Kidney glomerular epithelial cell (primary cell): ENCODE results near the gene RNASE4.
A peak's percentile ranks its signal among the peaks of the same experiment; 100 is the strongest.
"Not testable (repeated sequence)": the region's sequence is repeated elsewhere in the genome, so short reads cannot be mapped to it uniquely, and the experiment has no call there.

Source experiments
- DNase-seq: peaks from one replicate; lab custom pipeline; 2025; lab: John Stamatoyannopoulos, UW

The RNASE4 gene, protein sequence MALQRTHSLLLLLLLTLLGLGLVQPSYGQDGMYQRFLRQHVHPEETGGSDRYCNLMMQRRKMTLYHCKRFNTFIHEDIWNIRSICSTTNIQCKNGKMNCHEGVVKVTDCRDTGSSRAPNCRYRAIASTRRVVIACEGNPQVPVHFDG

DNA sequence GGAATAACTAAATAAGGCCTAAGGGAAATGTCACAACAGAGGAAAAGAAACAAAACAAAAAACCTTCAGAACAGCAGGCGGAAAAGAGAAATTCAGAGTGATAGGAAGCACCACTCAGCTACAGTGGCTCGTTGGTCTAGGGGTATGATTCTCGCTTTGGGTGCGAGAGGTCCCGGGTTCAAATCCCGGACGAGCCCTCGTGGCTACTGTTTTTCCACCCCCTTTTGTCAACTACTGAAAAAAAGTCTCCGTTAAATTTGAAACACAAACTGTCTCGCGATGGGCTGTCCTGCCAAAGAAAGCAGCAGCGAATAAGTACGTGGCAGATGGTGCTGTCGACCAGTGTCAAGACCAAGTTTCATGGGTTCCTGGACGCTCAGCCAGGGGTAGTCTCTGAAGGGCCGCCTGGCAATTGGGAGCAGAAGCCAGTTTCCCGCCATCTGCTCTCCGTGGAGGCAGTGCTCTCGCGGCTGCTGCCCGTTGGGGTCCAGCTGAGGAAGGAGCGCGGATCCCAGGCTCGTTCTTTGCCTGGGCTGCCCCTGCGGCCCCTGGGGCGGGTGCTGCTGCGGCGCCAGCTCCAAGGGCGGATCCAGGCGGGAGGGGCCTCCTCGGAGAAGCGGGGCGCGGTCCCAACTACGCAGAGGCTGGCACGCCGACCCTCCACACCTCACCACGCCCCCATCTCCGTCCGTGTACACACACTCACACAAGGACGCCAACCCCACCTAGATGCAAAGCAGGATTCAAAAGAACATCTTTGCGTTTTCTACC lies at the start of gene RNASE4:
RNASE4 (plus strand) TSS at position 670 of the 771 bp plus-strand sequence. CDS start 14,812 bp downstream, outside the sequence.
- DNase-seq = peak; percentile 77

DNA sequence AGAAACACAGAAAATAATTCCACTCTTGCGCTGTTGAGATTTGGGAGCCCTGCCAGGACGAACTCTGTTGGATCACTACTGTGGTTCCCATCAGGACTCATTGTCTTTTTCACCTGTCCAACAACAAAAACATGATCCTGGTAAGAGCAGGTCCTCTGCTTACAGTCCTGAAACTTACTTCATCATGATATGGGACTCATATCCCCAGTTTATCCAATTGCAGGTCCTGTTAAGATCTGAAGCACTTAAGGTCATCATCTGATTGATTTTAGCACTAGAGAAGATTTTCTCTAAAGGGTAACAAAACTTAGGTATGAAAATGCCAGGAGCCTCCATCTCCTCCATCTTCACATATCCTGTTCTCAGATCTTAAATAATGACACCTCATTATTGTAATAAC lies 42.8 kb upstream of the RNASE4 start, which contains the start of gene OR6S1:
OR6S1 (minus strand) TSS at position 101 of the 400 bp plus-strand sequence; CDS start at position 101, 0 bp downstream.
- no peak for DNase-seq

DNA sequence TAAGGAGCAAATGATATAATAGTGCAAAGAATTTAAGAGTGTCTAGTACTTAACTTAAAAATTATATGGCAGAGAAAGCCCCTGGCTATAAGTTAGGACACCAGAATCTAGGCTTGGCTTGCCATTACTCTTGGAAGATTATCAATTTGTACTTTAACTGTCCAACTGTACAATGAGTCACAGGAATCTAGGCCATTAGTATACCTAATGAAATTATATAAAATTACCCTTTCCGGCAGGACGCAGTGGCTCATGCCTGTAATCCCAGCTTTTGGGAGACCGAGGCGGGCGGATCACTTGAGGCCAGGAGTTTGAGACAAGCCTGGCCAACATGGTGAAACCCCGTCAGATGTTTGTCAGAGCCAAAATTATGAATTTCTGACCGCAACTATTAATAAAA lies 42.2 kb upstream of the RNASE4 start:
- DNase-seq = no peak

DNA sequence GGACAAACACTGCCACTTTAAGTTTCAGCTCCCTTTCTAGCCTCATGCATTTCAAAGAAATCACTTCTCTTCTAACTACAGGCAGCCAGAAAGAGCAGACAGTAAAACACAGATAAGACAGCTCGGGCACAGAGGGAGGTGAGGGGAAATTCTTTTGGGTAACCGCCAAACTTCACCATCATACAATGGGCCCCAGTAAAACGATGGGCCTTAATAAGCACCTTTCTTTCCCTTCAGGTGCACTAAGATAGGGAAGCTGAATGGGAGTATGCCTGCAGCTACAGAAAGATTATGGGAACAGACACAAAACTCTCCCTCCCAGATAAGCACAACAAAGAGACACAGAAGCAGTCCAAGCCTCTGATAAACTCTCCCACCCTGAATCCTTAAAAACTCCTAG lies 41.6 kb upstream of the RNASE4 start:
- DNase-seq = not testable (repeated sequence)

DNA sequence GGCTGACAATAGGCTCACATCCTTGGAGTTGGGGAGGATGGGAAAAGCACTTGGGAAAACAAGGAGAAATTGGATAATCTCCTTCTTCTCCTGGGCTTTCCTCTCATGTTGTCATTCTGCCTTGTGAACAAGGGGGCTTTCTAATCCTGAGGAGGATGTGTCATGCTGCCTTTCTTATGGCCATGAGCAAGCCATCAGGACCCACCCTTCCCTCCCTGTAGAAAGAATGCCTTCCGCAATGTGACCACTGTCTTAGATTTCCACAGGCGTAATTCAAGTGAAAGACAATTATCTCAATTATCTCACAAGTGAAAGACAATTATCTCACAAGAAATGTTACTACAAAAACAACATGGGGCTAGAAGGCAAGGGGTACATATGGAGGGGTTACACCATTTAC lies 39.8 kb upstream of the RNASE4 start:
- no peak for DNase-seq

DNA sequence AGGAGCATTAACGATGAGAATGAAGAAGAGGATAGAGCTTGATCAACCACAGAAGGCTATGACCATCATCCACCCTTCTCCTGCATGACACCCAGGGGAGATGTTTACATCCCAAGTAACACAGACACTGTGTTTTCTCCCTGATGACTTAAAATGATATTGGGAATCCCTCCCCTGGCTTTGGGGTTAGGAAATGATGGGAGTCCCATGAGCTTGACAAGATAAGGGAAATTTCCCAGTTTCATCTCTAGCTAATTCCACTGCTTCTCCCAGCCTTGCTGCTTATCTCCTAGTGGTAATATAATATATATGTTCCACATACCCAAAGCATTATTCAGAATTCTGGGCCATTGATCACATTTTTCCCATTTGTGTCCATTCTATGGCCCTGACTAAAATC lies 38.9 kb upstream of the RNASE4 start:
- DNase-seq = no peak

DNA sequence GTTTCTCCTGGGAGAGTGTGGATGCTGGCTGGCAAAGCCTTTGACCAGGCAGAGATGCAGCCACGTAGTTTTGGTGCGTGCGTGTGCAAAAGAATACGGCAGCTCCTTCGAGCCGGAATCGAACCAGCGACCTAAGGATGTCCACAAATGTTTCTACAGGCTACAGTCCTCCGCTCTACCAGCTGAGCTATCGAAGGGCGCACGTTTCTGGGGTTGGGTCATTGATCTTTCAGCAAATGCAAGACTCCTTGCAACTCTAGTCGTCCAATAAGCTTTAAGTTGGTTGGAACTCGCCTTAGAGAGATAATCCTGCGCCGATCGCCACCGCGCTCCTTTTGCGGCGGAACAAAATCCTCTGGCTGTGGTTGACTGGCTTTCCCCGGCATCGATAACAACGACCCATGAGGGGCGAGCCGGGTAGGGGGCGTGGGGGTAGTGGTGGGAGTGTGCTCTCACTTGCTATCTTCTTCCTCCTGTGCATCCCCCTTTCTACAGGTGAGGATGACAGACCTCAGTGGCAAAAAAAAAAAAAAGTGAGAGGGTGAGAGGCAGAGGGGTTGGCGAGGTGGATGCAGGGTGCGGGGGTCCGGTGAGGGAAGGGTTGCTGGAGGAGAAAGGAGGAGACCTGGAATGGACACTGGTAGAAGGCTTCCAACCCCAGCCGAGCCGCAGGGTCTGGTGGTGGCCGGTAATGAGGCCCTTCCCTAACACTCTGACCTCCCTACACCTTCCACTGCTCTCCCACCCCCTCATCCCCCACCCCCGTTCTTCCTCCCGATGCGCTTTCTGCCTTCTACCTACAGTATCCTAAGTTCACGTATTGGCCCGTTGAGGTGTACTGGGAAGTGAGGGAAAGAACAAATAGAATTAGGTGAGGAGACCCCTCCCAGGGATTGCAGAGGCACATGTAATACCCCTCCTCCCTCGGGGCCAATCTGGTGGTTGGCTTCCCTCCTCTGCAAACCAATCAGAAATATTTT lies 31.1 kb upstream of the RNASE4 start:
- peak; percentile 58 for DNase-seq

DNA sequence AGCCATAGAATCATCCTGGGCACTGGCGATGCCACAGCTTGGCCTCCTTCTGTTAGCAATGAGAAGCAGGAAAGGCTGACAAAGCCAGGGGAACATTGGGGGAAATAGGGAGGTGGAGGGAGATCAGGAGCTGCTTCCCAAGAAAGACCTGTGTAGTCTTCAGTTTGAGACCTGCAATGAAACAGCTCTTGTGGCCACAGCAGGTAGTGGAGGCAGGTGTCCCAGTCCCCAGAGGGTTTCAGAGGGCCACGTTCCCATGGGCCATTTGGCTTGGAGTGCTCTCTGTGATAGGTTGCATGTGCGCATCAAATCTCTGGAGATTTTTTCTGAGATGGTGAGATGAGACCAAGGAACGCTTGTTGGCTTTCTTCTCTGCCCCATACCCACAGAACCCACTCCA lies 28.5 kb upstream of the RNASE4 start:
- DNase-seq = no peak

DNA sequence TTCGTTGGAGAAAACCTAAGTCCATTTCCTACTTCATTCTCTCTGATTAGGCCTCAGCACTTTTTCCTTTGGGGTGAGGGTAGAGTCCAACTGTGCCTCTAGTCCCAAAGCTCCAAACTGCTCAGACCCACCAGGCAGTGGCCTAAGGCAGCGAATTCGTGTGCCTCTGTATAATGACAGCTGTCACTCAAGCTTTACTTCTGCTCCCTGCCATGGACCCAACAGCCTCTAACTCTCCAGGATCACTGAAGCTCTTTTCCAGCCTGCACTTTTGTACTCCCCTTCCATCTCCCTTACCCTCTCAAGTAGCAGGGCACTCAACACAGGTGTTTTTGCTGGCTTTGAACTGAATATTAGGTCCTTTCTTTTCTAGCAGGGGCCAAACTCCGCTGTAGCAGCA lies 28.1 kb upstream of the RNASE4 start:
- no peak for DNase-seq

DNA sequence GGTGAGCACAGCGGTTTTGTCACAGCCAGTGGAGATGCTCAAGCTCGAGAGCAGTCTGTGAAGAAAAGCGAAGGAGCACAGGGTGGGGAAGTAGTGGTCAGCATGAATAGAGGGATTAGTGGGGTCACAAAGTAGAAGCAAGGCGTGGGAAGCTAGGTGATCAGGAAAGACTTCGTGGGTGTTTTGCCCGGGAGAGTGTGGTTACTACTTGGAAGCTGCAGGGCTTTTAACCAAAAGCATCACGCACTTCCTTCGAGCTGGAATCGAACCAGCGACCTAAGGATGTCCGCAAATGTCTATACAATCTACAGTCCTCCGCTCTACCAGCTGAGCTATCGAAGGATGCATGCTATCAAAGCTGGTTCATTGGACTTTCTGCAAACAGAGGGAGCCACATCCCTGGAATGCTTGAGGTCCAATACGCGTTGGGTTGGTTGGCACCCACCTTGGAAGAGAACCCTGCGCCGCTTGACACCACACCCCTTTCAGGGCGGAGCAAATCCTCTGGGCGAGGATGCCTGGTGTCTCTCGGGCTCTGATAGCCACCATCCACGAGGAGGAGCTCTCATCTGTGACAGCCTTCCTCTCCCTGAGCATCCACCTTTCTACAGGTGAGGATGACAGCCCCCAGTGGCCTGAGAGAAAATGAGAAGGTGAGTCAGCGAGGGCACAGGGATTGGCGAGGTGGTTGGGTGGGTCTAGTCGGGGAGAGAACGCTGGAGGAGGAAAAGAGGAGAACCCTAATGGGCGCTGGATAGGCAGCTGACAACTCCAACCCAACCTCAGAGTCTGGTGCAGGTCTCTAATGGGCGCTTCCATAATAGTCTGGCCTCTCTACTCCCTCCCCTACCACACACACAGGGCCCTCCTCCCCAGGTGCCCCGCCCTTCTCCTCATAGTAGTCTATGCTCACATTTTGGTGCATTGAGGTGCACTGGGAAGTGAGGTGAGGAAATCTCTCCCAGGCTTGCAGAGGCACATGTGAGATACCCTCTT lies 26.8 kb upstream of the RNASE4 start:
- no peak for DNase-seq

DNA sequence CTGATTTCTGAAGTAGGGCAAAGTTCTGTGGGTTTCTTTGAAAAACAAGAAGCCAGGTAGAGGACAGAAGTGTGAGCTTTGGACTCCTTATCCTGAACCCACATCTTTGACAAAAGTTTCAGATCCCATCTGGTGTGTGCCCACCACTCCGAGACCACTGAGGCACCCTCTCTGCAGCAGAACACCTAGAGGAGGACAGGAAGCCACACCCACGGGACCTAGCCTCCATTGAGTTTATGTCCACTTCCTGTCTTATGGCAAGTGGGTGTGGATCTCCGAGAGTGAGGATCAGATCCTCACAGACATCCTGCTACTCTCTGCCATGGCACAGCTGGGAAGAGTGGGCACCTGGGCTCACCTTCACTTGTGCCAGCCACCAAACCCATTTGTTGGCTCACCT lies 26.1 kb upstream of the RNASE4 start:
- no peak for DNase-seq

DNA sequence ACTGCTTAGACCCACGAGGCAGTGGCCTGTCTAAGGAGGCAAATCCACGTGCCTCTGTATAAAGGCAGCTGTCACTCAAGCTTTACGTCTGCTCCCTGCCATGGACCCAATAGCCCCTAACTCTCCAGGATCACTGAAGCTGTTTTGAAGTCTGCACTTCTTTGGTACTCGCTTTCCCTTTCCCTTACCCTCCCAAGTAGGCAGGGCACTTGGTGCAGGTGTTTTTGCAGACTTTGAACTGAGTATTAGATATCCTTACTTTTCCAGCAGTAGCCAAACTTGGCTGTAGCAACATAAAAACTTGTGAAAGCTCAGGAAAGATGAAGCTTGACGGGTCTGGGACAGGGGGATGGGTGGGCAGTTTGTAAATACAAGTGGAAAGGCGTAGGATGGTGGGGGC lies 25.0 kb upstream of the RNASE4 start:
- no peak for DNase-seq

DNA sequence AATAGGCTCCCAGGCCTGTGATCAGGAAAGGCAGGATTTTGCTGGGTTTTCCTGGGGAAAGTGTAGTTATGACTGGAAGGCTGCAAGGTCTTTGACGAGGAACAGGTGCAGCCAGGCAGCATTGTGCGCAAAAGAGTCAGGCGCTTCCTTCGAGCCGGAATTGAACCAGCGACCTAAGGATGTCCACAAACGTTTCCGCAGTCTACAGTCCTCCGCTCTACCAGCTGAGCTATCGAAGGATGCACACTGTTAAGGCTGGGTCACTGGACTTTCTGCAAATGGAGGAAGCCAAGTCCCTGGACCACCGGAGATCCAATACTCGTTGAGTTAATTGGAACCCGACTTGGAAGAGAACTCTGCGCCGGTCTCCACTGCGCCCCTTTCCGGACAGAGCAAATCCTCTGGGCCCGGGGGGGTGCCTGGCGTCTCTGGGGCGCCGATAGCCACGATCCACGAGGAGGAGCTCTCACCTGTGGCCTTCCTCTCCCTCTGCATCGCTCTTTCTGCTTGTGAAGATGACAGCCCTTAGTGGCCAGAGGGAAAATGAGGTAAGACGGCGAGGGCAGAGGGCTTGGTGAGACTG lies 24.5 kb upstream of the RNASE4 start:
- DNase-seq = no peak

DNA sequence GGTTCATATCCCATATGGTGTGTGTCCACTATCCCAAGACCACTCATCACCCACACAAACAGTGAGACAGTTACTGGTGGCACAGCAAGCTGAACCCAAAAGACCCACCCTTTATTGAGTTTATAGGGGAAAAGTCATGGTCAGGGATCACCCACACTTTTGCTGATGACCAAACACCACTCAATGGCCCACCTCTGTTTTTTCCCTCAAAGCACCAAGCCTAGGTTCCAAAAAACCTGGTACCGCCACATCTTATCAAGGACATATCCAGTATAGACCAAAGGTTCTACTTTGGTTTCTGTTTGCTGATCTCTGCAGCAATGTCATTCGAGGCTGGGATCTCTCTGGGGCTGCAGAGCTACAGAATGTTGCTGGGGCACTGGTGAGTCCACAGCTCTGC lies 23.2 kb upstream of the RNASE4 start:
- DNase-seq = no peak

DNA sequence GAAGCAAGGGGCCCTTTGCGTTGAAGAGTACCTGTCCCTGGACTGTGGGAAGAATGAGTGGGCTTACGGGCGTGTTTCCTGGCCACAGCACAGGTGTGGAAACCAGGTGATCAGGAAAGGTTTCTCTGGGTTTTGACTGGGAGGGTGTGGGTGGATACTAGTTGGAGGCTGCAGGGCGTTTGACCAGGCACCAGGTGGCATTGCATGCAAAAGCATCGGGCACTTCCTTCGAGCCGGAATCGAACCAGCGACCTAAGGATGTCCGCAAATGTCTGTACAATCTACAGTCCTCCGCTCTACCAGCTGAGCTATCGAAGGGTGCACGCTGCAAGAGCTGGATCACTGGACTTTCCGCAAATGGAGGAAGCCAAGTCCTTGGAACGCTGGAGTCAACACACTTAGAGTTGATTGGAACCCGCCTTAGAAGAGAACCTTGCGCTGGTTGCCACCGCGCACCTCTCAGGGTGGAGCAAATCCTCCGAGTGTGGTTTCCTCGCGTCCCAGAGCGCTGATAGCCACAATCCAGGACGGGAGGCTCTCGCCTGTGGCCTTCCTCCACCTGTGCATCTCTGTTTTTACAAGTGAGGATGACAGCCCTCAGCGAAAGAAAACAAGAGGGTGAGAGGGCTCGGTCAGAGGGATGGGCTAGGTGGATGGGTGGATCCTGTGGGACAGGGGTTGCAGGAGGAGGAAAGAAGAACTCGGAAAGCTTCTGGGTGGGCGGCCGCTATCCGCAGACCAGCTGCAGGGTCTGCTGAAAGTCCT lies 21.2 kb upstream of the RNASE4 start:
- peak; percentile 83 for DNase-seq

DNA sequence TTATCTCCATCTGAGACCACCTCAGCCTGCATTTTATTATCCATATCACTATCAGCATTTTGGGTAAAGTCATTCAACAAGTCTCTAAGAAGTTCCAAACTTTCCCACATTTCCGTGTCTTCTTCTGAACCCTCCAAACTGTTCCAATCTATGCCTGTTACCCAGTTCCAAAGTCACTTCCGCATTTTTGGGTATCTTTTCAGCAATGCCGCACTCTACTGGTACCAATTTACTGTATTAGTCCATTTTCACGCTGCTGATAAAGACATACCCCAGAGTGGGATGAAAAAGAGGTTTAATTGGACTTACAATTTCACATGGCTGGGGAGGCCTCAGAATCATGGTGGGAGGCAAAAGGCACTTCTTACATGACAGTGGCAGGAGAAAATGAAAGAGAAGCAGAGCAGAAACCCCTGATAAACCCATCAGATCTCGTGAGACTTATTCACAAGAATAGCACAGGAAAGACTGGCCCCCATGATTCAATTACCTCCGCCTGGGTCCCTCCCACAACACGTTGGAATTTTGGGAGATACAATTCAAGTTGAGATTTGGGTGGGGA lies 17.9 kb upstream of the RNASE4 start:
- DNase-seq = not testable (repeated sequence)

DNA sequence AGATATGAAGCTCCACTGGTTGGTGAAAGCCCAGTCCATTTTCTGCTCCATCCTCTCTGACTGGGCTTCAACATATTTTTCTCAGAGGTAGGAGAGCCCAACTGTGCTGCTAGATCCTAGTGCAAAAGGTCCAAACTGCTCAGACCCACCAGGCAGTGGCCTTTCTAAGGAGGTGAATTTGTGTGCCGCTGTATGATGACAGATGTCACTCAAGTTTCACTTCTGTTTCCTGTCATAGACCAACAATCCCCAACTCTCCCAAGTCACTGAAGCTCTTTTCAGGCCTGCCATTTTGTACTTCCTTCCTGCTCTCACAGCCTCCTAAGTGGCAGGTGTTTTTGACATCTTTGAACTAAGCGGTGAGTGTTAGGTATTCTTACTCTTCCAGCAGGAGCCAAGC lies 16.4 kb upstream of the RNASE4 start:
- no peak for DNase-seq

DNA sequence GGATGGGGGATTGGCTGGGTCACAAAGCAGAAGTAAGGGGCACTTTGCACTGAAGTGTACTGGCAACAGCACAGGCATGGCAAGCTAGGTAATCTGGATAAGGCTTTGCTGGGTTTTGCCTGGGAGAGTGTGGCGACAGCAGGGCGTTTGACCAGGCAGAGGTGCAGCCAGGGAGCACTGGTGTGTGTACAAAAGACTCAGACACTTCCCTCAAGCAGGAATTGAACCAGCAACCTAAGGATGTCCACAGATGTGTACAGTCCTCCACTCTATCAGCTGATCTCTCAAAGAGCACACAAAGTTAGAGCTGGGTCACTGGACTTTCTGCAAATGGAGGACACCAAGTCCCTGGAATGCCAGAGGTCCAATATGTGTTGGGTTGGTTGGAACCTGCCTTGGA lies 15.4 kb upstream of the RNASE4 start:
- DNase-seq = no peak

DNA sequence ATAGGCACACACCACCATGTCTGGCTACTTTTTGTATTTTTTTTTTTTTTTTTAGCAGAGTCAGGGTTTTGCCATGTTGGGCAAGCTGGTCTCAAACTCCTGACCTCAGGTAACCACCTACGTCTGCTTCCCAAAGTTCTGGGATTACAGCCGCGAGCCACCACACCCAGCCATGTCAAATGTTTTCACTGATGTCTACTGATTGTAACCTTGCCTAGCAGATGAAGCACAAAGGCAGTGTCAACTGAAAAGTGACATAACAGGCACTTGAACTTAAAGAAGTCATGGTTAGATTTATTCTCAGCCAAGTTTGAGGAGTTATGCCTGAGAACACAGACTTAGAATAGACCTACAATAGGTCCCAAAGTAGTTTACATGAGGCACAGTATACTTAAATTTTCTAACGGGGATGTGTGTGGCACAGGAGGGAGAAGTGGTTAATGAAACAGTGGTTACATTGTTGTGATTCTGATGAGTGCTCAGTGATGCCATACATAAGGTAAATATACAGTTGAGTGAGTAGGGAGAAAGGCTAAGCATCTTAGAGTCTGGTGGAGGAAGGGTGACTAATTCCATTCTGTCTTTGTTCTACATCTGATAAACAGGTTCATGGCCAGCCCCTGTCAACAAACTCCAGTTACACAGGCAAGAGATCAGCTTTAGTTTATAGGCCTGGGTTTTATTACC lies 12.6 kb upstream of the RNASE4 start:
- peak; percentile 59 for DNase-seq
